HG03135 (cell line): ENCODE data around the gene PLK5.
"Not testable (repeated sequence)": the region's sequence is repeated elsewhere in the genome, so short reads cannot be mapped to it uniquely, and the experiment has no call there.

ENCODE experiments used
- ATAC-seq: cut with Tn5 transposase; IDR thresholded peaks from one replicate; pipeline ENCODE4 v1.9.1; 2021; ENCODE audit warnings: mild to moderate bottlenecking, moderate library complexity; ENCODE audit not compliant: unreplicated experiment

The PLK5 gene, protein sequence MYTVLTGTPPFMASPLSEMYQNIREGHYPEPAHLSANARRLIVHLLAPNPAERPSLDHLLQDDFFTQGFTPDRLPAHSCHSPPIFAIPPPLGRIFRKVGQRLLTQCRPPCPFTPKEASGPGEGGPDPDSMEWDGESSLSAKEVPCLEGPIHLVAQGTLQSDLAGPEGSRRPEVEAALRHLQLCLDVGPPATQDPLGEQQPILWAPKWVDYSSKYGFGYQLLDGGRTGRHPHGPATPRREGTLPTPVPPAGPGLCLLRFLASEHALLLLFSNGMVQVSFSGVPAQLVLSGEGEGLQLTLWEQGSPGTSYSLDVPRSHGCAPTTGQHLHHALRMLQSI

DNA sequence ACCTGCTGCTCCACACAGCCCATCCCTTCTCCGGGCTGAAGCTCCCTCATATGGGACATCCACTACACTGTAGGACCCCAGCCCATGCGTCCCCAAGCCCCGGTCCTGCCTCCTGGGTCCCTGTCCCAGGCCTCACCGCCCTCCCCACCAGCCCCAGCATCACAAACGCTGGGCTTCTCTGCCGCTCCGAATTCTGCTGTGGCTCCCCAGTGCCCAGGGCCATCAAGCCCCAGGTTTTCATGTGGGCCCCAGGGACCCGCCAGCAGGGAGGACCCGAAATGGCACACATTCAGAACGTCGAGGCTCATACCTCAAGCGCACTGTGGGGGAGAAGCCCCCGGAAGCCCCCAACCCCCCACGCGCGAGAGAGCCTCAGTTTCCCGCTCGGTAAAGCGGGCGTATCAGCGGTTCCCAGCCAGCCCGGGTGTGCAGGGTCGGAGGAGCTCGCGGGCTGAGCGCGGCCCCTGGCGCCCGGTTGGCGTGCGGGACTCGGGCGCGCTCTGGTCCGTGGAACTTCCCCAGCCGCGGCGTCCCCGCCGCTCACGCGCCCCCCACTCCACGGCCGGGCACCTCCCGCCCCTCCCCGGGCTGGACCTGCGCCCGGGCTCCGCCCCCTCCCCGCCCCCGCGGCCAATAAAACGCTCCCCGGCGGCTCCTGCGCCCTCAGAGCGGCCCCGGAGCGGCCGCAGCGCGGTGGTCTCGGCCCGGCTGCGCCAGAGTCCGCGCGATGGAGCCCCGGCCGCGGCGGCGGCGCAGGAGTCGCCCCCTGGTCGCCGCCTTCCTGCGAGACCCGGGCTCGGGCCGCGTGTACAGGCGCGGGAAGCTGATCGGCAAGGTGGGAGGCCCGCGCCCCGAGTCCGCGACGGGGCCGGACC is at the start of gene PLK5:
Gene PLK5 (plus strand): TSS at position 666 of the 875 bp plus-strand sequence. CDS start 2,920 bp downstream, outside the sequence.
- ATAC-seq: no peak

DNA sequence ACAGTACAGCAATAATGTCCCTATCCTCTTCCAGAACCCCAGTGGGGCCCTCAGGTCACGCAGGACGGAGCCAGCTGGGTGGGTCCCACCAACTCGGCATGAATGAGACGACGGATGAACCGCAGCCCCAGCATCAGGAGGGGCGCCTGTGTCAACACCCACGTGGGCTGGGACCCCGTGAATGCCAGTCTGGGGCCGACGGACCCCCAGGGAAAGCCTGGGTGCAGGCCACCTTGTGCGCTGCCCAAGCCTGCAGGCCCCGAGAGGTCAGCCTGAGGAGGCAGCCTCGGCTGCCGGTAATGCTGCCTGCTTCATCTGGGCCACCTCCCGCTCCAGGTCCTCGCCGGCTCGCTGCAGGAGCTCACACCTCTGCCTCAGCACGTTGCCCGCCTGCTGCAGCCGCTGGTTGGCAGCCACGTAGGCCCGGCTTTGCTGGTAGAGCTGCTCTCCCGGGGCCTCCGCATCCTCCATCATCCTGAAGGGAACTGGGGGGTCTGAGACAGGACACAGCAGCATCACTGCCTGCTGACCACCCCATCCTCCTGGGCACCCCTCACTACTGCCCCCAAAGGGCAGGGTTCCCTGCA is 49.0 kb upstream of the PLK5 start:
- ATAC-seq: no peak

DNA sequence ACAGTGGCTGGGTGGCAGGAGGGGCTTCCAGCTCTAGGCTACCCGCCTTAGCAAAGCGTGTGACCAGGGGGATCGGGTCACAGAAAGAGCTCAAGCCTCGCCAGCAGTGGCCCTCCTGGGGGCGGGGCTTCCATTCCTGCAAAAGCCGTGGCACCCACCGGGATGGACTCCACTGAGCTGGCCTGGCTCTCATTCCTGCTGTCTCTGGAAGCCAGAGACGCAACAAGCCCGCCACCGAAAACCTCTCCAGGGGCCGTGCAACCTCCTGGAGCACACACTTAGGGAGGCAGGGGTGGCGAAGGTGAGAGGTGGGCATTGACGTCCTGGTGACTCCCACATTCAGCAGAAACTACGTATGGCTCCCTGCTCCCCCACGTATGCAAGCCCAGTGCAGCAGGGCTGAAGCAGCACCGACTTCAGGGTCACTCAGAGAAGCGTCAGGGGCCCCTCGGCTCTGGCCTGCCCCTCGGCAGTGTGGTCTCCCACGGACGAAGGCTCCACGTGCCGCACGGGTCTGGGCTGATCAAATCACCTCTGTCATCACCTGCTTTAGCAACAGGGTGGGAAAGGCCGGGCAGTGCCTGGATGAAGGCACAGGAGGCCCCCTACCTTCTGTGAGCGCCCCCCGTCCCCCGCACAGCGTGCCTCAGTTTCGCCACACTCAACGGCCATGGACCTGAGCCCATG is 48.0 kb upstream of the PLK5 start:
- no peak for ATAC-seq

DNA sequence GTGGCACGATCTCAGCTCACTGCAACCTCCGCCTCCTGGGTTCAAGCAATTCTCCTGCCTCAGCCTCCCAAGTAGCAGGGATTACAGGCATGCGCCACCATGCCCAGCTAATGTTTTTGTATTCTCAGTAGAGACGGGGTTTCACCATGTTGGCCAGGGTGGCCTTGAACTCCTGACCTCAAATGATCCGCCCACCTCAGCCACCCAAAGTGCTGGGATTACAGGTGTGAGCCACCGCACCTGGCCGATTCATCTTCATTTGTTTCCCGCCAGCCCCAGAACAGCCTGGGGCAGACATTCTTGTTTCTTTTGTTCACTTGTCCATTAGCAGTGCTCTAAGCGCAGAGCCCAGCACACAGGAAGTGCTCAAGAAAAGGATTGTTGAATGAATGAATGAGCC is 46.8 kb upstream of the PLK5 start:
- not testable (repeated sequence) for ATAC-seq

DNA sequence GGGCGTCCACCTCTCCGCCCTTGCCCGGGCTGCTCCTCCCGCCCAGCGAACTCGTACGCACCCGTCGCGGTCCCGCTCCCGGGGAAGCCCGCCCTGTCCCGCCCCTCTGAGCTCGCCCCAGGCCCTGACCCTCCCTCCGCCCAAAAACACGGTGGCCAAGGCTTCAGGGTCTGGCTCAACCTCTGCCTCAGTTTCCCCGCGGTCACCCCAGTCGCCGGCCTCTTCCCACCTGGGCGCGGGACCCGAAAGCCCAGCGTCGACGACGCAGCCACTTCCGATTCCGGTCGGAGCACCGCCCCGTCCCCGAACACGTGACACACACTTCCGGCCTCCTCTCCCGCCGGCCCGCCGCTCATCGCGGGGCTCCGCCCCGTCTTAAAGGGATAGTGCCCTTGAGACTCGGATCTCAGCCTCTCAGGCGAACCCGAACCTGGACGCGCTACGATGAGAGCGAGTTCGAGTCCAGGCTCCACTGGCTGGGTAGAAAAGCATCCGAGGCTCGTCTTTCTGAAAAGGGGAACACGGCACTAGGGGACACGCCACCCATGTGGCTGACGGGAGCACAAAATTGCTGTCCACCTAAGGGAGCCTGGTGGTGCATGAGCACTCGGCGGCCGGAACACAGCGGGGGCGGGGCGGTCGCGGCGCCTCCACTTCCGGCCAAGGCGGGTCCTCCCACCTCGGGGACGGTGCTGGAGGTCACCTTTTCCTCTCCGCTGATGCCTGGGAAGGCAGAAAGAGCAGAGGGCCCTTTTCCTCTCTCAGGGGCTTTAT is 44.8 kb upstream of the PLK5 start, which contains the start of gene C19orf25:
Gene C19orf25 (minus strand): TSS at position 282 of the 774 bp plus-strand sequence. CDS start 312 bp downstream, outside the sequence.
- ATAC-seq: peak; percentile 87

DNA sequence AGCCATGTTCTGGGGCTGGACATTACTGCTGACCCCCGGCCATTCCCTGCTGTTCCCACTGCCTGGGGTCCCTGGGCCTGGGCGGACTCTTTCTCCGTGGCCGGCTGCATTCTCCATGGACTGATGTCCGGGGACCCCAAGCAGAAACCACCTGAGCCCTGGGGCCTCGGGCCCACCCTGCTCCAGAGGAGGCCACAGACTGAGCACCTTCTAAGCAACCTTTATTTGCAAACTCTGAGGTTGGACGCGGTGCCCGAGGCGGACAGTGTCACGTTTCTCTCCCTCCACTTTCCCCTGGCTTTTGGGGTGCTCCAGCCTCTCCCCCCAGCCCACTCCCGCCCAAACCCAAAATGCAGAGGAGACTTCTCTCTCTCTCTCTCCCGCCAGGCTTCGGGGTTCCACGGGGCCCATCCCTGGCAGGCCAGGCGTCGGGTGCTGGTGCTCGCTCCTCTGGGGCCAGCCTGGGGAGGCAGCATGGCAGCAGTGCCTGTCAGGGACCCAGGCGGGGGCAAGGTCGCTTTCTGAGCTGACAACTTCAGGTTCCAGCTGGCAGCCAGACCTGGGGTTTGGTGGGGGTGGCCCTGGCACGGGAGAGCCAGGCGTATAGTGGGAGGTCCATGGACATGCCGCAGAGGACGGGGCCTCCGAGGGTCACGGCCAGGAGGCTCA is 42.5 kb upstream of the PLK5 start:
- ATAC-seq: no peak

DNA sequence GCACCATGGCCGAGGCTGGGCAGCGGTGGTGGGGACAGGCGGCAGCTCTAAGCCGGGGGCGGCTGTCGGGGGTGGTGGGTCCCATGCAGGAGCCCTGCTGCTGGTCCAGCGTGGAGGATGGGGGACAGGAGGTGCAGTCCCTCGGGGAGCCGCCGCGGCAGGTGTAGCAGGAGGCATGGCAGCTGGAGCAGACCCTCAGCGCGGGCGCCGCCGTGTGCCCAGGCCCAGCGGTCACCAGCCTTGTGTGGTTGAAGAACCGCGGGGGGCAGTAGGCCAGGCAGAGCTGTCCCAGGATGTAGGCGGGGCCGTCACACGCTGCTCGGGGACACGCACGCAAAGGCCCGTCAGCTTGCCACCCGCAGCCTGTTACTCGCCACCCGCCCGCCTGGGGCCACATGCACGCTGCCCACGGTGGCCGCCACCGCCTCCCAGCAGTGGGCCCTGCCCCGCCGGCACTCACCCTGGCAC is 42.0 kb upstream of the PLK5 start:
- no peak for ATAC-seq

DNA sequence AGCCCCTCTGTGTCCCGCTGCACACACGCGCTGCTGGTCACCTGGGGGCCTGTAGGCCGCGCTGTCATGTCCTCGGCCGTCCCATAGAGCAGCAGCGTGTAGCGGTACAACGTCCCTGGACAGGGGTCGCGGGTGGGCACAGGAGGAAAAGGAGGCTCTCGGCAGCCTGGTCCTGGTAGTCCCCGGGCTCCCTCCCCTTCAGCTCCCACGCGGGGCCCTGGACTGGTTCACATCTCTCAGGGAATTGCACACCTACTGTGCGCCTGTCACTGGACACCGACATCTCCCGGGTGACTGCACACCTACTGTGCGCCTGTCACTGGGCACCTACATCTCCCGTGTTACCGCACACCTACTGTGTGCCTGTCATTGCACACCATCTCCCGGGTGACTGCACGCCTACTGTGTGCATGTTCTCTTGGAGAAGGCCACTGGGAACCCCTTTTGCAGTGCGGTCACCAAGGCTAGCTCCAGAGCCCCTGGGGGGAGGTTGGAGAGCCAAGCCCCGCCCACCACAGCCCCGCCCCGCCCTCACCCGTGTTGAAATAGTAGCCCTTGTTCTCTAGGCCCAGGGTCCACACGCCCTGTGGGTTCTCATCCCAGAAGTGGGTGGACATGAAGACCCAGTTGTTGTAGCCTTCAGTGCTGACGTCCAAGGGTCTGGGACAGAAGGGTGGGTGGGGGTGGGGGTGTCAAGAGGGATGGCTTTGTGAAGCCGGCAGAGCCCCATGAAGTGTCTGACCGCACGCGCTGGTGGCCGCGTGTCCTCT is 41.3 kb upstream of the PLK5 start:
- no peak for ATAC-seq

DNA sequence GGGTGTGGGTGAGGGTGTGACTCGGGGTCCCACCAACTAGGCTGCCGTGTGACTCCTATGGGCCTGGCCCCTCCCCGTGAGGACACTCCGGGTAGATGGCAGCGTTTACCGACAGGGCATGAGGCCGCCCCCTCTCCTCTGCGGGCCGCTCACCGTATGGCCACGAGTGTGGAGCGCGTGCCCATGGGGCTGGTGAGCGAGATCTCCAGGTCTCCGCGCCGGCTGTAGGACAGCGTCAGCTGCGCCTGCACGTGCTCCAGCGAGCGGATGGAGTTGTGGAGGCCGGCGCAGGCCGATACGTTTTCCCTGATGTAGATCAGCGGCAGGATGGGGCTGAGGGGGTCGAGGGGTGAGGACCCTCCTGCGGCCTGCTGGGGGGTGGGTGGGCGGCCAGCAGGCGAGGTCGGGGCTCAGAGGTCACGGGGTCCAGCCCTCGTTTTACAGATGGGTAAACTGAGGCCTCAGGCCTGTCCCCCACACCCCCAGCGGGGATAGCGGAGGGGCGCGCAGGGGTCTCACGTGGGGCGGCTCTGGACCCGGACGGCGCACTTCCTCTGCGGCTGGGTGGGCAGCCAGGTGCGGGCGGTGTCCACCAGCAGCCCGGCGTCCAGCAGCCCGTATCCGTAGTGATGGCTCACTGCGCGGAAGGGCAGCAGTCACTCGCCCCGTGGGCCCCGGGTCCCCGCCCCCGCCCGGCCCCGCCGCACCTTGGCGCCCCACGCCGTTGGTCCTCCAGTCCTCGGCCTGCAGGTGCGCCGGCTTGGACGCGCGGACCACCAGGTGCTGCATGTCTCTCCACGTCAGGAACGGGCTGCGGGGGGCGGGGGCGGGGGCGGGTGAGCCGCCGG is 40.5 kb upstream of the PLK5 start:
- ATAC-seq: no peak

DNA sequence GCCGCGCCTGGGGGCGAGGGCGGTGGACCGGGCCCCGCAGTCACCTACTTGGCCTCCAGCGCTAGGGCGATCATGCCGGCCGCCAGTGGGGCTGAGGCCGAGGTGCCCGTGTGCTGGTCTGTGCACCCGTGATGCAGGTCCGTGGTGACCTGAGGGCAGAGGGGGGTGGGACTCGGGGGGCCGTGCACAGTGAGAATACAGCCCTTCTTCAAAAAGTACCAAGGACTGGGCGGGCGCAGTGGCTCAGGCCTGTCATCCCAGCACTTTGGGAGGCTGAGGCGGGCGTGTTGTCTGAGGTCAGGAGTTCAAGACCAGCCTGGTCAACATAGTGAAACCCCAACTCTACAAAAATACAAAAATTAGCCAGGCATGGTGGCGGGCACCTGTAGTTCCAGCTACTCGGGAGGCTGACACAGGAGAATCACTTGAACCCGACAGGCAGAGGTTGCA is 39.9 kb upstream of the PLK5 start:
- ATAC-seq: no peak

DNA sequence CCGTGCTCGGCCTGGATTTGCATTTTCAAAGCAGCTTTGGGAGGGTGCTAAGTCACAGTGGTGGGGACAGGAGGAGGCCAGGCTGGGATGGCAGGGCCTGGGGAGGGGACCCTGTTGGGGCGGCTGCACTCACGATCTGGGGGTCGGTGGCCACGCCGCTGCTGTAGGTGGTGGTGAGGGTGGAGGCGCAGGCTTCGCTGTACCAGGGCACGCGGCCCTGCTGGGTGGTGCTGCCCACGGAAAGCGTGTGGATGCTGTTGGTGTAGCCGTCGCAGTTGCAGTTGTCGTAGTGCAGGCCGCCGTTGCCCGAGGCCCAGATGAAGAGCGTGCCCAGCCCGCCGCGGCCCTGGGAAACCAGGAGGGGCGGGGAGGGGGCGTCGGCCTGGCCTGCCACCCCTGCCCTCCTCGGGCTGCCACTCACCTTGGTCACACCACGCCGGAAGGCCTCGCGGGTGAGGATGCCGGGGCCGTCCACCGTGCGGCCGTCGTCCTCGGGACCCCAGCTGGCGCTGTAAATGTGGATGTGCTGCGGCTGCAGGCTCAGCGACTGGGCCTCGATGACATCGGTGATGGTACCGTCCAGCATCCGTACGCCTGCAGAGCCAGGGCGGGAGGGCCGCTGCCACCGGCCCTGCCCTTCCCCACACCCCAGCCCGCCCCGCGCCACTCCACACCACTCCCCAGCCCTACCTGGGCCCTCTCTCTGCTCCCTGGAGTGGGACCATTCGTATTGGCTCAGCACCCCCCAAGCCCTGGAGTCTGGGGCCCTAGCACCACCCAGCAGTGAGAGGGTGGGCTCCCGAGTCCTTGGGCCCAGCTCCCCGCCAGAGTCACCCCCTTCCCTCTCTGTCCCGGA is 36.9 kb upstream of the PLK5 start:
- no peak for ATAC-seq

DNA sequence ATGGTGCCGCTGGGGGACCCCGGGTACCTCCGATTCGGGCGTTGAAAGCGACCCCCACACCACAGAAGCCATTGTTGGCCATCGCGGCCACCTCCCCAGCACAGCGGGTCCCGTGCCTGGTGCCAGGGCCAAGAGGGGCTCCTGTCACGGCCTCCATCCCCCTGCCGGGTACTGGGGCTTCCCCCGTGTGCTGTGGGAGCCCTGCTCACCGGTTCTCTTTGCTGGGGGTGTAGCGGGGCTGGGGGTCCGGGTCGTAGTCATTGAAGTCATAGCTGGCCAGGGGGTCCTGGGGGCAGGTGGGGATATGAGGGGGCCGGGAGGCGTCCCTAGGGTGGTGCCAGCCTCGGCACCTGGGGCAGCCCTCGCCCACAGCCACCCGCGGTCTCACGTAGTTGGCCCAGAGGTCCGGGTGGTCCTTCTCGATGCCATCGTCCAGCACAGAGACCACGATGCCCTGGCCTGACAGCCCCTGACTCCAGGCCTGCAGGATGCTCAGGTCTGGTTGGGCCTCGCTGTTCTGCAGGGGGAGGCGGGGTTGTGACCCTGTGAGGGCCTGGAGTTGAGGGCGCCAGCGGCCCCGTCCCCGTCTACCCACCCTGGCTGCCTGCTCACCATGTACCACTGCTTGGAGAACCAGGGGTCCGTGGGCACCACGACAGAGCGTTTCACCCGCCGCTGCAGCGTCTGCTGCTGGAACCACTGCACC is 36.1 kb upstream of the PLK5 start:
- ATAC-seq: no peak

DNA sequence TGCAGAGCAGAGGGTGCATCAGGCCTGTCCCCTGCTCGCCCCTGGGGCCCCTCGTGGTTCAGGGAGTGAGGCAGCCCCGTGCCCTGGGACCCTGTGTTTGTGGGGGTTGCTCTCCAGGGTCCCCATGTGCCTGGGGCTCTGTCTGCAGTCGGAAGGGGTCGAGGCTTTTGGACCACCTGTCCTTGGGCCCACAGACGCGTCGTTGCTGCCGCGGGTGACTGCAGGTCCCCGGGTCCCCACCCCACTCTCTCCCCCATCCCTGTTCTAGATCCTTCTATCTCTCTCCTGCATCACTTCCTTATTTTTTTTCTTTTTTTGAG is 35.6 kb upstream of the PLK5 start:
- no peak for ATAC-seq

DNA sequence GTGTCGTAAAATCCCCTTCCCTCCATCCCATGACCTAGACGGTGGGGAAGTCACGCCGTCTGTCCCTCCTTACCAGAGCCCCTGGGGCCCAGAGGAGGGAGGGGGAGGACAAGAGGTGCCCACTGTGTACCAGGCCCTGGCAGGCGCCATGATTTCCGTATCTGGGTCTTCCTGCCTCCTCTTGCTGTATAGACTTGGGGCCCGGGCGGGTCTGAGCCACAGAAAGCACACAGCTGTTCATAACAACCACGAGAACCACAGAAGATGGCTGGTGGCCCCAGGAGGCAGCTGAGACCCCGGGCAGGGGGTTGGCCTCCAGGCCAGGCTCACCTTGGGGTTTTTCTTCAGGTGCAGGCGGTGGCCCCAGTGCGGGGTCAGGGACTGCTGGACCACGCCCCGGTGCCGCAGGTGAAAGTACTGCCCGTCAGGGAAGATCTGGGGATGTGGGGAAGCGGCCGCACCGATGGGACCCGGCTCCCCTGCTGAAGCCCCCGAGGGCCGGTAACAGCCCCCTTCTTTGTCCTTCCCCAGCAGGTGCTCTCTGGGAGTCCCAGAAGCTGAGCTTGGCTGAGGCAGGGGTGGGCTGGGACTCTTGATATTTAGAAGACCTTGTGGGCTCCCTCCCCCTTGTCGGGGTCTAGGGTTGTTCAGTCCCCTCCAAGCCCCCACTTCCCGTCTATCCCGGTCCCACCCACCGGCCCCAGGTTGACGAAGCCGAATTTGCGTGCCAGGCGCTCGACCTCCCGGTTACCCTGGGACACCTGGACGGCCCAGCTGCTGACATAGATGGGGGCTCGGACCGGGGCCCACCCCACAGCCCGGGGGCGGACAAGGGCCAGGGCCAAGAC is 34.2 kb upstream of the PLK5 start:
- peak; percentile 2 for ATAC-seq

DNA sequence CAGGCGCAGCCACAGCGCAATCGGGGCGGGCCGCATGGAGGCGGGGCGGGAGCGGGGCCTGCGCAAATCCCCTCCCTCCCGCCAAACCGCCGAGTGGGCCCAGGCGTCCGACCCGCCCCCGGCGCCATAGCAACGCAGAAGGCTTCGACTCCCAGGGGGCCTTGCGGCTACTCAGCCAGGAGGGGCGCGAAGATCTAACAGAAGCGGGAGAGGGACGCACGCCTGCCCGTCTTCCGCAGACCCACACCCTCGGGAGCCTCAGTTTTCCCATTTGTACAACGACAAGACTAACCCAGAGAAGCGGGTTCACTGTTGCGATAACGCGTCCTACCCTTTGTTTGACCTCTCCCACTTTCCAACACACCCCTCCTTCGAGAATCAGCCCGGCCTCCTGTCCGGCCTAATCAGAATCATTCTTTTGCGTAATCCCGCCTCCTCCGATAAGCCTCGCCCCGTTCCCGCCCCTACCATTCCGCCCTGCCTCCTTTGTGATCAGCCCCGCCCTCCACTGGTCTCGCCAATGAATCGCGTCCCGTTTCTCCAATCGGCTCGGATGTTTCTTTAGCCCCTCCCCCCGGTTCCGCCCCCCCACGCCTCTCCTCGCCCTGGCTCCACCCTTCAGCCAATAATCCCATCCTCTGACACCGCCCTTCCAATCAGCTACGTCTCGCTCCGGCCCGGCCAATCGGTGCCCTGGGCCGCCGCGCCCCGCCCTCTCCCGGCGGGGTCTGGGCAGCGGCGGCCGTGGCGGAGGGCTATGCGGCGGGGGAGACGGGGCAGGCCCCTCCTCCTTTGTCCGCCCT is 33.4 kb upstream of the PLK5 start, which contains the start of gene PCSK4:
Gene PCSK4 (minus strand): TSS at position 40 of the 803 bp plus-strand sequence. CDS start 4 bp downstream, at position 36.
- ATAC-seq: peak; percentile 72
